Endothelial cell of umbilical vein (primary cell): ENCODE measurements around the gene ZMIZ1. TPM values are rescaled to one million over a fixed set of nuclear protein-coding genes. Genes with fewer than 3 reads are reported as not detected.

ENCODE experiments used
- BruUV-seq: library from RNA; stranded (reverse); fragments of 400-500 nt; replicated peaks from 2 replicates; lab custom pipeline; 2021; lab: Mats Ljungman, UMichigan
- CTCF ChIA-PET: fragments of 300-600, 350-600 bp; sonication (Branson Sonifier 250); formaldehyde crosslinking; loops from one replicate; lab custom pipeline; 2021; ENCODE audit warnings: antibody characterized with exemption, inconsistent platforms; lab: Charles Lee
- POLR2A ChIA-PET: fragments of 300-600, 350-600 bp; sonication (Branson Sonifier 250); formaldehyde crosslinking; loops from one replicate; lab custom pipeline; 2021; ENCODE audit warnings: antibody characterized with exemption, inconsistent platforms; lab: Charles Lee
- DNase-seq: peaks from one replicate; pipeline ENCODE4 v3.0.0-alpha.2; 2011; ENCODE audit warnings: low read depth, low spot score
- FAIRE-seq: peaks from 2 replicates; lab custom pipeline; 2011; peaks lifted over from hg19 to GRCh38; lab: Jason Lieb, UNC
- H2AFZ ChIP-seq: 2 replicates; pipeline ENCODE4 v1.6.0; 2012; ENCODE audit warnings: low read depth, low read length, control low read depth, inconsistent platforms
- H3K27ac ChIP-seq: 2 replicates; pipeline ENCODE4 v1.5.1; 2011; ENCODE audit warnings: low read depth, mild to moderate bottlenecking, control low read depth, low read length, moderate library complexity; ENCODE audit not compliant: insufficient read depth
- H3K27me3 ChIP-seq, 2 experiments: 2 replicates each; pipeline versions ENCODE4 v1.6.0 to v1.6.1; 2011; ENCODE audit warnings: low read length in 2 of 2, mixed read lengths in 1 of 2; ENCODE audit not compliant: control insufficient read depth in 2 of 2, insufficient read depth in 2 of 2
- H3K36me3 ChIP-seq, 2 experiments: 2 replicates in 1 of 2; 3 replicates in 1 of 2; pipeline ENCODE4 v1.5.1; 2011; ENCODE audit warnings: low read length in 2 of 2, mild to moderate bottlenecking in 1 of 2, moderate library complexity in 1 of 2; ENCODE audit not compliant: control insufficient read depth in 2 of 2, insufficient read depth in 2 of 2; ENCODE audit errors: extremely low read depth in 1 of 2
- H3K4me1 ChIP-seq: 3 replicates; pipeline ENCODE4 v1.5.1; 2011; ENCODE audit warnings: mild to moderate bottlenecking, low read length; ENCODE audit not compliant: control insufficient read depth, insufficient read depth; ENCODE audit errors: extremely low read depth
- H3K4me2 ChIP-seq: 2 replicates; pipeline ENCODE4 v1.6.1; 2011; ENCODE audit warnings: low read length, control low read depth, mixed read lengths; ENCODE audit not compliant: insufficient read depth
- H3K4me3 ChIP-seq, 3 experiments: fragments of 200-600 bp in 1 of 3; sonication (generic), shearing (Covaris generic) in 1 of 3; replicated peaks in 1 of 3; 2 replicates each; pipeline ENCODE4 v1.5.1; 2011 to 2016; ENCODE audit warnings: control low read depth in 3 of 3, low read length in 3 of 3, mild to moderate bottlenecking in 2 of 3, inconsistent platforms in 1 of 3, low read depth in 1 of 3, moderate library complexity in 1 of 3; ENCODE audit not compliant: insufficient read depth in 1 of 3
- H3K79me2 ChIP-seq: 2 replicates; pipeline ENCODE4 v1.6.0; 2012; ENCODE audit warnings: low read length, inconsistent platforms; ENCODE audit not compliant: control insufficient read depth, insufficient read depth
- H3K9ac ChIP-seq: replicated peaks from 2 replicates; pipeline ENCODE3; 2011; ENCODE audit warnings: low read length, control low read depth; ENCODE audit not compliant: insufficient read depth; ENCODE audit errors: extremely low read depth
- H3K9me1 ChIP-seq: replicated peaks from 3 replicates; pipeline ENCODE4 v1.6.0; 2011; ENCODE audit warnings: mild to moderate bottlenecking, low read length; ENCODE audit not compliant: control insufficient read depth, insufficient read depth; ENCODE audit errors: extremely low read depth
- H3K9me3 ChIP-seq: replicated peaks from 2 replicates; pipeline ENCODE4 v1.5.1; 2012; ENCODE audit warnings: low read length, inconsistent platforms; ENCODE audit not compliant: control insufficient read depth, insufficient read depth
- H4K20me1 ChIP-seq: replicated peaks from 2 replicates; pipeline ENCODE3; 2011; ENCODE audit warnings: mild to moderate bottlenecking, low read length; ENCODE audit not compliant: control insufficient read depth, insufficient read depth; ENCODE audit errors: extremely low read depth
- CTCF ChIP-seq, 2 donors: IDR thresholded peaks; 1 replicate in 1 of 2; 2 replicates in 1 of 2; pipeline ENCODE4 v1.5.1; 2011; ENCODE audit warnings: low read length in 2 of 2, mild to moderate bottlenecking in 2 of 2, moderate library complexity in 2 of 2, control low read depth in 1 of 2, inconsistent platforms in 1 of 2, low read depth in 1 of 2; ENCODE audit not compliant: insufficient read depth in 1 of 2; ENCODE audit errors: extremely low read depth in 1 of 2
- EZH2 ChIP-seq: IDR thresholded peaks from 2 replicates; pipeline ENCODE4 v1.6.1; 2012; ENCODE audit warnings: borderline replicate concordance, low read depth, mild to moderate bottlenecking, moderate library complexity, low read length, inconsistent platforms; ENCODE audit not compliant: severe bottlenecking
- FOS ChIP-seq: IDR thresholded peaks from 2 replicates; pipeline ENCODE4 v1.6.1; 2011; ENCODE audit warnings: mild to moderate bottlenecking, low read length, moderate library complexity, borderline replicate concordance; ENCODE audit not compliant: insufficient read depth
- GATA2 ChIP-seq: IDR thresholded peaks from 2 replicates; pipeline ENCODE4 v1.7.0; 2011; ENCODE audit warnings: low read depth, mild to moderate bottlenecking, moderate library complexity, mixed read lengths, low read length; ENCODE audit not compliant: insufficient read length, insufficient read depth
- JUN ChIP-seq: IDR thresholded peaks from 2 replicates; pipeline ENCODE4 v1.6.1; 2011; ENCODE audit warnings: borderline replicate concordance, low read depth; ENCODE audit not compliant: insufficient read length, insufficient read depth
- MAX ChIP-seq: IDR thresholded peaks from 2 replicates; pipeline ENCODE4 v1.6.1; 2011; ENCODE audit not compliant: insufficient read depth, insufficient read length
- MYC ChIP-seq: IDR thresholded peaks from one replicate; pipeline ENCODE4 v1.6.1; 2011; ENCODE audit warnings: mild to moderate bottlenecking, low read depth, low read length
- POLR2A ChIP-seq: IDR thresholded peaks from 2 replicates; pipeline ENCODE4 v1.6.1; 2012; ENCODE audit warnings: low read depth, mild to moderate bottlenecking, control low read depth, low read length
- POLR2AphosphoS5 ChIP-seq: IDR thresholded peaks from 2 replicates; pipeline ENCODE4 v1.6.1; 2012; ENCODE audit warnings: low read depth, mild to moderate bottlenecking, control low read depth, low read length, moderate library complexity; ENCODE audit not compliant: insufficient read depth
- dilution Hi-C: fragments of 300-500 bp; cut with MboI; formaldehyde crosslinking; loops from one replicate; pipeline ENCODE4 v1.15.0; 2019; ENCODE audit warnings: low sequenced_read_pairs; ENCODE audit not compliant: extremely low pct_ligation_motif_present
- intact Hi-C: fragments of 100-400 bp; cut with micrococcal nuclease; formaldehyde crosslinking; loops from one replicate; pipeline ENCODE4 v1.10.0; 2022
- polyA plus RNA-seq, 4 experiments: library from polyadenylated mRNA; depleted of rRNA in 3 of 4; stranded (reverse) in 3 of 4; unstranded in 1 of 4; fragments of >200 nt; gene quantifications; 2 replicates each; pipeline versions ENCODE4 v1.2.1 to v1.2.3, GENCODE V29; 2011 to 2012; ENCODE audit warnings: missing spikeins in 1 of 4
- total RNA-seq: library from RNA; stranded (reverse); gene quantifications from 2 replicates; pipeline ENCODE4 v1.2.3, GENCODE V29; 2021

Gene ZMIZ1
- total and polyA plus RNA-seq, 2 donors (not counting 3 experiments of a cell fraction or from before 2014, with no cell fraction given): 12.5 to 46.7 TPM

- no peaks in the 10 kb centered on the region for H4K20me1 ChIP-seq
- peaks cover 15 to 22% of the 10 kb centered on the region in 2 experiments for H3K27me3 ChIP-seq
- dilution Hi-C loops (no loop called here), intact Hi-C loops (no loop called here)
- H3K9me3 ChIP-seq: no peaks in the 10 kb centered on the region
- no peak for FAIRE-seq
- no peak overlapping the region for H3K9ac ChIP-seq
- no peaks in the 10 kb centered on the region for H3K4me1 ChIP-seq
- H3K79me2 ChIP-seq: no peaks in the 10 kb centered on the region
- no peaks in the 10 kb centered on the region for H3K9me1 ChIP-seq
- POLR2A ChIA-PET: no interaction called here
- CTCF ChIA-PET: interaction anchor here (1.8 to 2.7 kb wide), 2 partner anchors 12 to 106 kb away, joined by 4 to 8 read pairs; no protein-coding TSS in a partner anchor
- TF ChIP-seq POLR2A (no peak), JUN (no peak), EZH2 (no peak), MAX (no peak), GATA2 (no peak), FOS (no peak), MYC (no peak), POLR2AphosphoS5 (no peak), CTCF (IDR thresholded peaks at IDR 0.05; ENCODE audit: extremely low read depth in 1 of 2, insufficient read depth in 1 of 2, low read depth in 1 of 2, low read length in 2 of 2) (no peak)
- DNase-seq: no peak
- no peak overlapping the region for H3K4me3 ChIP-seq
- H3K36me3 ChIP-seq: no peaks in the 10 kb centered on the region
- no peak overlapping the region for H3K27ac ChIP-seq
- no peak overlapping the region for H3K4me2 ChIP-seq
- no TSS peak for BruUV-seq
- no peak overlapping the region for H2AFZ ChIP-seq
These were observed 293.1 kb downstream of the ZMIZ1 start for GRCh38 chr10:79361726-79362397.
